Right lobe of liver (tissue), 6 donors: Measurements from ENCODE around the gene HARS1. TPM values are rescaled to one million over a fixed set of nuclear protein-coding genes. Genes with fewer than 3 reads are reported as not detected.

Source experiments
- ATAC-seq, 4 donors: fragments of 200-7000 bp; cut with Tn5 transposase; one replicate each; pipeline ENCODE4 v1.9.1; 2020; ENCODE audit warnings: mild to moderate bottlenecking in 4 of 4, moderate library complexity in 4 of 4
- DNase-seq, 3 donors: peaks; one replicate each; pipeline ENCODE4 v3.0.0-alpha.2; 2020
- H3K27ac ChIP-seq, 3 donors: fragments of 200-600 bp; one replicate each; pipeline ENCODE4 v1.8.0; 2022
- H3K27me3 ChIP-seq, 2 donors: fragments of 200-600 bp; one replicate each; pipeline ENCODE4 v1.8.0; 2022
- H3K36me3 ChIP-seq, 4 donors: fragments of 200-600 bp; sonication (generic) in 1 of 4; one replicate each; pipeline versions ENCODE4 v1.5.1 to v1.8.0; 2017 to 2022; ENCODE audit warnings: control low read depth in 1 of 4
- H3K4me1 ChIP-seq, 4 donors: fragments of 200-600 bp; sonication (generic) in 1 of 4; one replicate each; pipeline versions ENCODE4 v1.5.1 to v1.8.0; 2017 to 2022; ENCODE audit warnings: control low read depth in 1 of 4
- H3K4me3 ChIP-seq, 3 donors: fragments of 200-600 bp; one replicate each; pipeline ENCODE4 v1.8.0; 2022
- H3K9me3 ChIP-seq, 4 donors: fragments of 200-600 bp; sonication (generic) in 1 of 4; one replicate each; pipeline versions ENCODE4 v1.5.1 to v1.8.0; 2017 to 2022; ENCODE audit warnings: control low read depth in 1 of 4
- CTCF ChIP-seq, 4 donors: fragments of 200-600 bp in 3 of 4; fragments of 450-650 bp in 1 of 4; IDR thresholded peaks; one replicate each; pipeline versions ENCODE4 v1.5.1 to v1.8.0; 2016 to 2022; ENCODE audit warnings: antibody characterized with exemption in 4 of 4, mild to moderate bottlenecking in 2 of 4
- POLR2A ChIP-seq: fragments of 450-650 bp; IDR thresholded peaks from one replicate; pipeline ENCODE4 v1.6.1; 2017; ENCODE audit warnings: antibody characterized with exemption, mild to moderate bottlenecking
- WGBS: methylation state at CpG from one replicate; pipeline ENCODE4 v1.1.6; 2018; ENCODE audit warnings: low coverage, low lambda C conversion rate; ENCODE audit not compliant: insufficient coverage; ENCODE audit errors: missing lambda C conversion rate; 5-methylcytosine and 5-hydroxymethylcytosine counted together
- intact Hi-C, 2 donors: fragments of 100-400 bp; cut with DNase I; formaldehyde crosslinking; loops; one replicate each; pipeline versions ENCODE4 v1.11.2 to v1.14.1; 2022
- total RNA-seq, 6 experiments: library from RNA; depleted of rRNA in 2 of 6; stranded (reverse); fragments of >200 nt in 2 of 6; fragmentation: NEBNext Ultra II Directional in 3 of 6; extraction: Animal tissue kit (Norgen Biotek cat#: 25700) in 3 of 6; gene quantifications; one replicate each; pipeline versions ENCODE4 v1.1.0 to v1.2.4, GENCODE V29; 2016 to 2023
- donor health status: DM: no; HTN: yes; CAD: no.
- donor health status: DM: no; HTN: no; CAD: no.
- donor health status: DM: no; HTN: no; CAD: no.
- donor health status: DM: no; HTN: yes; CAD: no.
- donor health status: DM: no; HTN: yes; CAD: no.

The HARS1 gene
- total RNA-seq, 6 experiments from 2014 or later, result 22.8 to 46.6 (median 37.0) TPM

- DNase-seq, result peak; percentile 92 to 96 (median 96)
- 3% methylated on average over 30 of the region's 44 CpGs for whole genome bisulfite sequencing
- peak within 1 kb of the TSS; percentile 40 to 64 (median 41) for H3K27ac ChIP-seq
- TF ChIP-seq POLR2A, result peak; percentile 56
- no peak for TF ChIP-seq CTCF (IDR thresholded peaks at IDR 0.05)
- peak within 1 kb of the TSS; percentile 75 to 90 (median 76) for H3K4me3 ChIP-seq
- intact Hi-C loops, result no loop called here
- H3K4me1 ChIP-seq, result peaks cover 0 to 4% (median 0%) of the 10 kb centered on the region in 4 donors
- no peaks in the 10 kb centered on the region for H3K27me3 ChIP-seq
- ATAC-seq, result peak; percentile 97 to 100 (median 99)
- H3K36me3 ChIP-seq, result peaks cover 16 to 79% (median 45%) of the 10 kb centered on the region in 4 donors
- H3K9me3 ChIP-seq, result no peaks in the 10 kb centered on the region
Measured at GRCh38 chr5:140700177-140701144, 9.3 kb upstream of the HARS1 start, which contains the start of gene ZMAT2. Gene ZMAT2 (plus strand): TSS chr5:140700447. CDS start chr5:140700461, 14 bp downstream.

GRCh38 chr5:140696891-140697492 lies 5.8 kb upstream of the HARS1 start:
- intact Hi-C loops, result no loop called here
- no peaks in the 10 kb centered on the region for H3K27me3 ChIP-seq
- peaks cover 0 to 11% (median 3%) of the 10 kb centered on the region in 4 donors for H3K4me1 ChIP-seq
- 100% methylated on average over 2 of the region's 4 CpGs for WGBS
- H3K4me3 ChIP-seq, result no peak overlapping the region
- no peak for ATAC-seq
- DNase-seq, result no peak
- TF ChIP-seq CTCF (IDR thresholded peaks at IDR 0.05), result no peak
- no peak for TF ChIP-seq POLR2A
- peaks cover 10 to 65% (median 32%) of the 10 kb centered on the region in 4 donors for H3K36me3 ChIP-seq
- no peaks in the 10 kb centered on the region for H3K9me3 ChIP-seq
- no peak overlapping the region for H3K27ac ChIP-seq

- Histone ChIP-seq H3K27ac (no peak overlapping the region), H3K4me1 (peaks cover 0 to 14% (median 7%) of the 10 kb centered on the region in 4 donors), H3K27me3 (no peaks in the 10 kb centered on the region), H3K36me3 (peaks cover 10 to 59% (median 30%) of the 10 kb centered on the region in 4 donors), H3K9me3 (no peaks in the 10 kb centered on the region), H3K4me3 (no peak overlapping the region)
- WGBS, result 90% methylated on average over 2 of the region's 5 CpGs
- intact Hi-C loops, result no loop called here
- DNase-seq (no peak), ATAC-seq (no peak)
- TF ChIP-seq POLR2A (no peak), CTCF (IDR thresholded peaks at IDR 0.05) (no peak)
Measured at GRCh38 chr5:140694276-140694675, 3.1 kb upstream of the HARS1 start.

GRCh38 chr5:140690376-140690932 lies 716 bp downstream of the HARS1 start:
- Histone ChIP-seq H3K27ac (peak overlapping the region; percentile 56 to 59 (median 56)), H3K9me3 (no peaks in the 10 kb centered on the region), H3K27me3 (no peaks in the 10 kb centered on the region), H3K4me3 (peak overlapping the region; percentile 62 to 83 (median 82)), H3K36me3 (peaks cover 0 to 37% (median 10%) of the 10 kb centered on the region in 4 donors), H3K4me1 (peaks cover 0 to 14% (median 7%) of the 10 kb centered on the region in 4 donors)
- WGBS, result 73% methylated on average over 4 of the region's 8 CpGs
- DNase-seq (no peak), ATAC-seq (peak in 1 of 4 donors; percentile 11)
- TF ChIP-seq CTCF (IDR thresholded peaks at IDR 0.05) (no peak), POLR2A (no peak)
- intact Hi-C loops, result no loop called here
